ENCODE data around the gene MARCHF10. TPM values are rescaled to one million over a fixed set of nuclear protein-coding genes. Genes with fewer than 3 reads are reported as not detected.

Gene MARCHF10
- total RNA-seq, 4 donors from 2014 or later = 0.33 to 0.52 (median 0.42) TPM; not detected in 1

GRCh38 chr17:62802561-62803205 lies 5.4 kb downstream of the MARCHF10 start:
- peaks cover 0 to 48% (median 4%) of the 10 kb centered on the region in 4 donors for H3K27me3 ChIP-seq
- WGBS = 75% methylated on average over 9 of the region's 9 CpGs

GRCh38 chr17:62801553-62802114 lies 6.5 kb downstream of the MARCHF10 start:
- Histone ChIP-seq H3K27ac (replicated peaks in 1 of 4) (no peak overlapping the region), H3K27me3 (peaks cover 0 to 42% (median 0%) of the 10 kb centered on the region in 4 donors), H3K9me3 (no peaks in the 10 kb centered on the region), H3K4me1 (no peaks in the 10 kb centered on the region), H3K36me3 (no peaks in the 10 kb centered on the region), H3K4me3 (no peak overlapping the region)
- intact Hi-C loops (cut with DNase I) = no loop called here
- TF ChIP-seq EP300 (IDR thresholded peaks at IDR 0.05) = no peak
- TF ChIP-seq POLR2A (IDR thresholded peaks at IDR 0.05; ENCODE audit: low read depth) = no peak
- TF ChIP-seq CTCF (IDR thresholded peaks at IDR 0.05) = no peak
- no peak for TF ChIP-seq POLR2AphosphoS5 (IDR thresholded peaks at IDR 0.05)
- 93% methylated on average over 7 of the region's 7 CpGs for WGBS
- DNase-seq (ENCODE audit: extremely low spot score) = no peak

More at GRCh38 chr17:62802561-62803205, 5.4 kb downstream of the MARCHF10 start:
- intact Hi-C loops (cut with DNase I) = no loop called here
- TF ChIP-seq EP300 (IDR thresholded peaks at IDR 0.05) (no peak), CTCF (IDR thresholded peaks at IDR 0.05) (no peak), POLR2A (IDR thresholded peaks at IDR 0.05; ENCODE audit: low read depth) (no peak), POLR2AphosphoS5 (IDR thresholded peaks at IDR 0.05) (no peak)
- no peak overlapping the region for H3K4me3 ChIP-seq
- H3K27ac ChIP-seq (replicated peaks in 1 of 4) = no peak overlapping the region
- no peak for DNase-seq (ENCODE audit: extremely low spot score)
- H3K36me3 ChIP-seq = no peaks in the 10 kb centered on the region
- peaks cover 0 to 2% (median under 1%) of the 10 kb centered on the region in 4 donors for H3K4me1 ChIP-seq
- H3K9me3 ChIP-seq = no peaks in the 10 kb centered on the region

- TF ChIP-seq POLR2AphosphoS5 (IDR thresholded peaks at IDR 0.05) (no peak), POLR2A (IDR thresholded peaks at IDR 0.05; ENCODE audit: low read depth) (no peak), CTCF (IDR thresholded peaks at IDR 0.05) (no peak), EP300 (IDR thresholded peaks at IDR 0.05) (no peak)
- DNase-seq (ENCODE audit: extremely low spot score) = no peak
- Histone ChIP-seq H3K9me3 (no peaks in the 10 kb centered on the region), H3K4me3 (no peak overlapping the region), H3K27ac (replicated peaks in 1 of 4) (no peak overlapping the region), H3K27me3 (peaks cover 0 to 34% (median 0%) of the 10 kb centered on the region in 4 donors), H3K4me1 (no peaks in the 10 kb centered on the region), H3K36me3 (no peaks in the 10 kb centered on the region)
- intact Hi-C loops (cut with DNase I) = no loop called here
- WGBS = 41% methylated on average over 7 of the region's 7 CpGs
Observed at GRCh38 chr17:62800585-62800984, 7.5 kb downstream of the MARCHF10 start.

- H3K36me3 ChIP-seq = no peaks in the 10 kb centered on the region
- no peaks in the 10 kb centered on the region for H3K4me1 ChIP-seq
- H3K27ac ChIP-seq (replicated peaks in 1 of 4) = no peak overlapping the region
- TF ChIP-seq POLR2A (IDR thresholded peaks at IDR 0.05; ENCODE audit: low read depth) = no peak
- TF ChIP-seq POLR2AphosphoS5 (IDR thresholded peaks at IDR 0.05) = no peak
- no peak for TF ChIP-seq EP300 (IDR thresholded peaks at IDR 0.05)
- no peak for TF ChIP-seq CTCF (IDR thresholded peaks at IDR 0.05)
- no peaks in the 10 kb centered on the region for H3K9me3 ChIP-seq
- no peak for DNase-seq (ENCODE audit: extremely low spot score)
- intact Hi-C loops (cut with DNase I) = no loop called here
- H3K4me3 ChIP-seq = no peak overlapping the region
- H3K27me3 ChIP-seq = peaks cover 0 to 14% (median 0%) of the 10 kb centered on the region in 4 donors
Observed at GRCh38 chr17:62797959-62798358, 10.2 kb downstream of the MARCHF10 start.
